Neural cell (in vitro differentiated cells): ENCODE results near the gene SOX3.

Experiments
- CTCF ChIP-seq: fragments of 450-650 bp; IDR thresholded peaks from 2 replicates; pipeline ENCODE4 v1.5.1; 2014; ENCODE audit warnings: antibody characterized with exemption, mild to moderate bottlenecking, moderate library complexity; ENCODE audit not compliant: poor library complexity, severe bottlenecking
- EP300 ChIP-seq: fragments of 450-650 bp; conservative IDR thresholded peaks from 2 replicates; pipeline ENCODE4 v1.6.1; 2014; ENCODE audit warnings: antibody characterized with exemption, mild to moderate bottlenecking, moderate library complexity; ENCODE audit not compliant: poor library complexity, severe bottlenecking
- MXI1 ChIP-seq: fragments of 450-650 bp; conservative IDR thresholded peaks from 2 replicates; pipeline ENCODE4 v1.6.1; 2014; ENCODE audit warnings: antibody characterized with exemption, mild to moderate bottlenecking; ENCODE audit not compliant: poor library complexity, severe bottlenecking
- POLR2AphosphoS5 ChIP-seq: IDR thresholded peaks from 2 replicates; pipeline ENCODE4 v1.6.1; 2012
- TAF1 ChIP-seq: IDR thresholded peaks from 2 replicates; pipeline ENCODE4 v1.6.1; 2012; ENCODE audit warnings: low read depth
- TF ChIP-seq, protein P1 (sequence below): IDR thresholded peaks from 2 replicates; pipeline ENCODE4 v1.6.1; 2012; ENCODE audit warnings: borderline replicate concordance

GRCh38 chrX:140509468-140510305 lies 4.8 kb upstream of the SOX3 start:
- no peak for TF ChIP-seq CTCF
- no peak for TF ChIP-seq POLR2AphosphoS5
- TF ChIP-seq, protein P1, sequence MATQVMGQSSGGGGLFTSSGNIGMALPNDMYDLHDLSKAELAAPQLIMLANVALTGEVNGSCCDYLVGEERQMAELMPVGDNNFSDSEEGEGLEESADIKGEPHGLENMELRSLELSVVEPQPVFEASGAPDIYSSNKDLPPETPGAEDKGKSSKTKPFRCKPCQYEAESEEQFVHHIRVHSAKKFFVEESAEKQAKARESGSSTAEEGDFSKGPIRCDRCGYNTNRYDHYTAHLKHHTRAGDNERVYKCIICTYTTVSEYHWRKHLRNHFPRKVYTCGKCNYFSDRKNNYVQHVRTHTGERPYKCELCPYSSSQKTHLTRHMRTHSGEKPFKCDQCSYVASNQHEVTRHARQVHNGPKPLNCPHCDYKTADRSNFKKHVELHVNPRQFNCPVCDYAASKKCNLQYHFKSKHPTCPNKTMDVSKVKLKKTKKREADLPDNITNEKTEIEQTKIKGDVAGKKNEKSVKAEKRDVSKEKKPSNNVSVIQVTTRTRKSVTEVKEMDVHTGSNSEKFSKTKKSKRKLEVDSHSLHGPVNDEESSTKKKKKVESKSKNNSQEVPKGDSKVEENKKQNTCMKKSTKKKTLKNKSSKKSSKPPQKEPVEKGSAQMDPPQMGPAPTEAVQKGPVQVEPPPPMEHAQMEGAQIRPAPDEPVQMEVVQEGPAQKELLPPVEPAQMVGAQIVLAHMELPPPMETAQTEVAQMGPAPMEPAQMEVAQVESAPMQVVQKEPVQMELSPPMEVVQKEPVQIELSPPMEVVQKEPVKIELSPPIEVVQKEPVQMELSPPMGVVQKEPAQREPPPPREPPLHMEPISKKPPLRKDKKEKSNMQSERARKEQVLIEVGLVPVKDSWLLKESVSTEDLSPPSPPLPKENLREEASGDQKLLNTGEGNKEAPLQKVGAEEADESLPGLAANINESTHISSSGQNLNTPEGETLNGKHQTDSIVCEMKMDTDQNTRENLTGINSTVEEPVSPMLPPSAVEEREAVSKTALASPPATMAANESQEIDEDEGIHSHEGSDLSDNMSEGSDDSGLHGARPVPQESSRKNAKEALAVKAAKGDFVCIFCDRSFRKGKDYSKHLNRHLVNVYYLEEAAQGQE, result no peak
- TF ChIP-seq TAF1, result no peak
- no peak for TF ChIP-seq EP300
- no peak for TF ChIP-seq MXI1
